H9 (cell line): Measurements from ENCODE around the gene DEAF1. TPM values are rescaled to one million over a fixed set of nuclear protein-coding genes. Genes with fewer than 3 reads are reported as not detected.

Experiments used
- DNase-seq: peaks from one replicate; pipeline ENCODE4 v3.0.0-alpha.2; 2017
- H2AFZ ChIP-seq: one replicate; pipeline ENCODE4 v1.6.1; 2013; ENCODE audit warnings: mild to moderate bottlenecking, low read length, control low read depth, moderate library complexity
- H2AK5ac ChIP-seq: 2 replicates; pipeline ENCODE4 v1.6.1; 2013; ENCODE audit warnings: low read length, control low read depth, mixed read lengths; ENCODE audit not compliant: insufficient read length
- H2BK120ac ChIP-seq: one replicate; pipeline ENCODE4 v1.6.1; 2013; ENCODE audit warnings: low read depth, mild to moderate bottlenecking, low read length, control low read depth, inconsistent platforms; ENCODE audit not compliant: poor library complexity, severe bottlenecking
- H2BK12ac ChIP-seq: 2 replicates; pipeline ENCODE4 v1.6.1; 2013; ENCODE audit warnings: low read length, control low read depth, mixed read lengths, low read depth; ENCODE audit not compliant: insufficient read length
- H2BK15ac ChIP-seq: 2 replicates; pipeline ENCODE4 v1.6.1; 2013; ENCODE audit warnings: low read depth, low read length, control low read depth
- H2BK20ac ChIP-seq: one replicate; pipeline ENCODE4 v1.6.1; 2013; ENCODE audit warnings: low read depth, mild to moderate bottlenecking, low read length, control low read depth, inconsistent platforms; ENCODE audit not compliant: poor library complexity, severe bottlenecking
- H2BK5ac ChIP-seq: 2 replicates; pipeline ENCODE4 v1.6.1; 2013; ENCODE audit warnings: low read length, control low read depth, mixed read lengths; ENCODE audit not compliant: insufficient read length
- H3K14ac ChIP-seq: 2 replicates; pipeline ENCODE4 v1.6.1; 2013; ENCODE audit warnings: low read length, control low read depth; ENCODE audit not compliant: insufficient read depth
- H3K18ac ChIP-seq: 2 replicates; pipeline ENCODE4 v1.6.1; 2013; ENCODE audit warnings: low read depth, mild to moderate bottlenecking, mixed read lengths, low read length, control low read depth; ENCODE audit not compliant: insufficient read length
- H3K23ac ChIP-seq: 2 replicates; pipeline ENCODE4 v1.6.1; 2013; ENCODE audit warnings: low read length, control low read depth, mixed read lengths, low read depth; ENCODE audit not compliant: insufficient read length
- H3K23me2 ChIP-seq: 2 replicates; pipeline ENCODE4 v1.6.1; 2013; ENCODE audit warnings: low read depth, mild to moderate bottlenecking, mixed read lengths, low read length, control low read depth; ENCODE audit not compliant: insufficient read length, poor library complexity, severe bottlenecking
- H3K27ac ChIP-seq: 2 replicates; pipeline ENCODE4 v1.5.1; 2013; ENCODE audit warnings: low read length, control low read depth, mixed read lengths, low read depth; ENCODE audit not compliant: insufficient read length
- H3K27me3 ChIP-seq: 2 replicates; pipeline ENCODE4 v1.6.1; 2013; ENCODE audit warnings: low read length, control low read depth, inconsistent platforms; ENCODE audit not compliant: insufficient read depth
- H3K4ac ChIP-seq: 2 replicates; pipeline ENCODE4 v1.6.1; 2013; ENCODE audit warnings: low read depth, mild to moderate bottlenecking, control low read depth, inconsistent platforms, low read length, moderate library complexity
- H3K4me1 ChIP-seq: 2 replicates; pipeline ENCODE4 v1.6.1; 2013; ENCODE audit warnings: low read length, control low read depth, inconsistent platforms; ENCODE audit not compliant: insufficient read depth
- H3K4me2 ChIP-seq: 2 replicates; pipeline ENCODE4 v1.6.1; 2013; ENCODE audit warnings: low read length, control low read depth, mixed read lengths; ENCODE audit not compliant: insufficient read length, insufficient read depth
- H3K56ac ChIP-seq: 2 replicates; pipeline ENCODE4 v1.6.1; 2013; ENCODE audit warnings: low read depth, mild to moderate bottlenecking, mixed read lengths, low read length, control low read depth; ENCODE audit not compliant: insufficient read length
- H3K79me1 ChIP-seq: 2 replicates; pipeline ENCODE4 v1.6.1; 2013; ENCODE audit warnings: low read depth, mild to moderate bottlenecking, moderate library complexity, low read length, control low read depth, inconsistent platforms; ENCODE audit not compliant: insufficient read depth, poor library complexity, severe bottlenecking
- H3K79me2 ChIP-seq: 2 replicates; pipeline ENCODE4 v1.6.1; 2013; ENCODE audit warnings: low read length, control low read depth, inconsistent platforms; ENCODE audit not compliant: insufficient read depth
- H3K9ac ChIP-seq: 2 replicates; pipeline ENCODE4 v1.6.1; 2013; ENCODE audit warnings: low read length, control low read depth, mixed read lengths; ENCODE audit not compliant: insufficient read length; ENCODE audit errors: extremely low read depth
- H3K9me3 ChIP-seq: one replicate; pipeline ENCODE4 v1.6.1; 2013; ENCODE audit warnings: low read depth, low read length, inconsistent platforms; ENCODE audit not compliant: control insufficient read depth
- H3T11ph ChIP-seq: one replicate; pipeline ENCODE4 v1.6.1; 2013; ENCODE audit warnings: mild to moderate bottlenecking, low read length, control low read depth, inconsistent platforms
- H4K20me1 ChIP-seq: one replicate; pipeline ENCODE4 v1.6.1; 2013; ENCODE audit not compliant: control insufficient read depth, insufficient read length, insufficient read depth
- H4K5ac ChIP-seq: 2 replicates; pipeline ENCODE4 v1.6.1; 2013; ENCODE audit warnings: low read depth, mild to moderate bottlenecking, mixed read lengths, low read length, control low read depth; ENCODE audit not compliant: insufficient read length
- H4K8ac ChIP-seq: replicated peaks from 2 replicates; pipeline ENCODE4 v1.6.1; 2013; ENCODE audit warnings: low read length, control low read depth, mixed read lengths, low read depth; ENCODE audit not compliant: insufficient read length
- H4K91ac ChIP-seq: 2 replicates; pipeline ENCODE4 v1.6.1; 2013; ENCODE audit warnings: low read depth, mild to moderate bottlenecking, moderate library complexity, mixed read lengths, low read length, control low read depth; ENCODE audit not compliant: insufficient read length
- H3K27ac Mint-ChIP-seq, 3 experiments: 2 replicates in 2 of 3; 3 replicates in 1 of 3; pipeline ENCODE4 v1.8.0; 2020 to 2021; ENCODE audit warnings: mixed read lengths in 3 of 3, mild to moderate bottlenecking in 1 of 3, moderate library complexity in 1 of 3
- H3K27me3 Mint-ChIP-seq: 2 replicates; pipeline ENCODE4 v1.8.0; 2021; ENCODE audit warnings: low read depth, mild to moderate bottlenecking, moderate library complexity, mixed read lengths
- H3K36me3 Mint-ChIP-seq, 3 experiments: 2 replicates in 2 of 3; 3 replicates in 1 of 3; pipeline ENCODE4 v1.8.0; 2020 to 2021; ENCODE audit warnings: low read depth in 3 of 3, mixed read lengths in 3 of 3; ENCODE audit not compliant: insufficient read depth in 1 of 3
- H3K4me1 Mint-ChIP-seq, 2 experiments: 2 replicates each; pipeline ENCODE4 v1.8.0; 2020; ENCODE audit warnings: mixed read lengths in 2 of 2
- H3K4me3 Mint-ChIP-seq, 2 experiments: 2 replicates in 1 of 2; 3 replicates in 1 of 2; pipeline ENCODE4 v1.8.0; 2020 to 2021; ENCODE audit warnings: mild to moderate bottlenecking in 2 of 2, mixed read lengths in 2 of 2, moderate library complexity in 1 of 2
- H3K9me3 Mint-ChIP-seq, 2 experiments: 2 replicates in 1 of 2; 3 replicates in 1 of 2; pipeline ENCODE4 v1.8.0; 2020; ENCODE audit warnings: mild to moderate bottlenecking in 2 of 2, mixed read lengths in 2 of 2, moderate library complexity in 1 of 2
- CTCF ChIP-seq: fragments of 200-600 bp; sonication (generic); conservative IDR thresholded peaks from 3 replicates; pipeline ENCODE4 v1.8.0; 2021; ENCODE audit warnings: antibody characterized with exemption, mild to moderate bottlenecking
- WGBS: extraction: QIAGEN DNeasy Blood & Tissue Kit; methylation state at CpG from one replicate; pipeline ENCODE4 v1.1.7; 2013; ENCODE audit warnings: missing lambda C conversion rate, low lambda C conversion rate, mixed read lengths; ENCODE audit not compliant: insufficient read length; ENCODE audit errors: extremely low coverage; 5-methylcytosine and 5-hydroxymethylcytosine counted together
- total RNA-seq: library from RNA; stranded (reverse); gene quantifications from 2 replicates; pipeline ENCODE4 v1.2.1, GENCODE V29; 2021

The DEAF1 gene
- total RNA-seq, 1 experiment from 2014 or later, result 67.3 TPM

DNA sequence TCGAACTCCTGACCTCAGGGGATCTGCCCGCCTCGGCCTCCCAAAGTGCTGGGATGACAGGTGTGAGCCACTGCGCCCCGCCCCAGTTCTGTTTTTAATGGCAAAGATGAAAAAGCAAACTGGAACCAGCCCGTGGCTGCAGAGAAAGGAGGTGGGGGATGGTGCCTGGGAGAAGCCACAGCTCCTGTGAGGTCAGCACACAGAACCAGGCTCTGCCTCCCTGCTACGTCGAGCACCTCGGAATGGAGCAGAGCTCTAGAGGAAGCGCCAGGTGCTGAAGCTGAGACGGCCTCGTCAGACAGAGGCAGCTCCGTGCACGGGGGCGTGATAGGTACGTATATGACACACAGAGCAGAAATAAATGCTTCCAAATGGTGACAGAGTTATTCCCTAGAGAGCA is 49.5 kb downstream of the DEAF1 start:
- Histone ChIP-seq H2BK5ac (no peak overlapping the region), H3K9me3 (no peaks in the 10 kb centered on the region), H3K18ac (no peak overlapping the region), H3K23me2 (no peaks in the 10 kb centered on the region), H2AFZ (no peak overlapping the region), H2AK5ac (no peak overlapping the region), H3K27ac (no peak overlapping the region), H4K91ac (no peak overlapping the region), H3K79me2 (no peaks in the 10 kb centered on the region), H4K20me1 (no peaks in the 10 kb centered on the region), H2BK15ac (no peak overlapping the region), H4K5ac (no peak overlapping the region), H3K14ac (no peak overlapping the region), H3K23ac (no peak overlapping the region), H3K56ac (no peak overlapping the region), H3K27me3 (no peaks in the 10 kb centered on the region), H4K8ac (no peak overlapping the region), H2BK120ac (no peak overlapping the region), H2BK20ac (no peak overlapping the region), H2BK12ac (no peak overlapping the region), H3K4ac (no peak overlapping the region), H3T11ph (no peak overlapping the region), H3K79me1 (no peaks in the 10 kb centered on the region), H3K4me2 (no peak overlapping the region), H3K4me1 (no peaks in the 10 kb centered on the region), H3K9ac (no peak overlapping the region)
- WGBS, result no CpG with 5 or more reads among the region's 16 CpGs
- Mint-ChIP-seq H3K4me1 (peaks cover 2 to 4% of the 10 kb centered on the region in 2 experiments; a peak in 2 of 4 replicates), H3K27me3 (no peaks in the 10 kb centered on the region; the same call in 1 of the 2 replicates), H3K27ac (peak overlapping the region in 1 of 3 experiments; percentile 65; a peak in 1 of 7 replicates), H3K36me3 (peaks cover 6 to 48% (median 29%) of the 10 kb centered on the region in 3 experiments), H3K4me3 (no peak overlapping the region; a peak in 1 of 5 replicates), H3K9me3 (no peaks in the 10 kb centered on the region)
- TF ChIP-seq CTCF, result no peak
- DNase-seq, result no peak
